ENCODE measurements around the gene CD83. TPM values are rescaled to one million over a fixed set of nuclear protein-coding genes. Genes with fewer than 3 reads are reported as not detected.

The CD83 gene
- total RNA-seq, 2 donors from 2014 or later: 1.3 to 2.3 TPM

GRCh38 chr6:14083751-14084150 lies 33.8 kb upstream of the CD83 start:
- Histone ChIP-seq H3K9me3 (no peaks in the 10 kb centered on the region), H3K4me3 (no peak overlapping the region), H3K27ac (no peak overlapping the region), H3K4me1 (no peaks in the 10 kb centered on the region), H3K27me3 (no peaks in the 10 kb centered on the region), H3K36me3 (replicated peaks in 1 of 2; ENCODE audit: insufficient read depth in 1 of 2, low read depth in 2 of 2) (no peaks in the 10 kb centered on the region)
- ATAC-seq (no peak), DNase-seq (no peak)
- TF ChIP-seq CTCF (IDR thresholded peaks at IDR 0.05): no peak
- intact Hi-C loops (cut with DNase I): no loop called here
- WGBS, 2 donors: 46 to 61% methylated on average over 3 of the region's 3 CpGs

GRCh38 chr6:14084388-14084787 lies 33.2 kb upstream of the CD83 start:
- intact Hi-C loops (cut with DNase I): no loop called here
- no peaks in the 10 kb centered on the region for H3K27me3 ChIP-seq
- H3K4me3 ChIP-seq: no peak overlapping the region
- ATAC-seq (no peak), DNase-seq (no peak)
- WGBS, 2 donors: 79 to 80% methylated on average over 8 to 11 of the region's 11 CpGs
- H3K9me3 ChIP-seq: no peaks in the 10 kb centered on the region
- no peak overlapping the region for H3K27ac ChIP-seq
- no peak for TF ChIP-seq CTCF (IDR thresholded peaks at IDR 0.05)
- TF ChIP-seq POLR2A (IDR thresholded peaks at IDR 0.05): no peak
- H3K36me3 ChIP-seq (replicated peaks in 1 of 2; ENCODE audit: insufficient read depth in 1 of 2, low read depth in 2 of 2): no peaks in the 10 kb centered on the region
- H3K4me1 ChIP-seq: no peaks in the 10 kb centered on the region

- 83 to 89% methylated on average over 5 of the region's 5 CpGs for WGBS, 2 donors
- no peak for ATAC-seq
- Histone ChIP-seq H3K4me1 (no peaks in the 10 kb centered on the region), H3K36me3 (replicated peaks in 1 of 2; ENCODE audit: insufficient read depth in 1 of 2, low read depth in 2 of 2) (no peaks in the 10 kb centered on the region), H3K27ac (no peak overlapping the region), H3K9me3 (no peaks in the 10 kb centered on the region), H3K27me3 (no peaks in the 10 kb centered on the region), H3K4me3 (no peak overlapping the region)
- TF ChIP-seq POLR2A (IDR thresholded peaks at IDR 0.05): no peak
- TF ChIP-seq CTCF (IDR thresholded peaks at IDR 0.05): no peak
- intact Hi-C loops (cut with DNase I): no loop called here
- DNase-seq: no peak
Measured at GRCh38 chr6:14085176-14085787, 32.3 kb upstream of the CD83 start.

- DNase-seq (no peak), ATAC-seq (no peak)
- WGBS, 2 donors: 62 to 71% methylated on average over 1 of the region's 1 CpG
- no peaks in the 10 kb centered on the region for H3K9me3 ChIP-seq
- intact Hi-C loops (cut with DNase I): no loop called here
- no peak overlapping the region for H3K4me3 ChIP-seq
- H3K27ac ChIP-seq: no peak overlapping the region
- TF ChIP-seq POLR2A (IDR thresholded peaks at IDR 0.05) (no peak), CTCF (IDR thresholded peaks at IDR 0.05) (no peak)
- H3K4me1 ChIP-seq: no peaks in the 10 kb centered on the region
- H3K27me3 ChIP-seq: no peaks in the 10 kb centered on the region
- H3K36me3 ChIP-seq (replicated peaks in 1 of 2; ENCODE audit: insufficient read depth in 1 of 2, low read depth in 2 of 2): no peaks in the 10 kb centered on the region
Measured at GRCh38 chr6:14086701-14087100, 30.9 kb upstream of the CD83 start.

GRCh38 chr6:14088600-14089192 lies 28.9 kb upstream of the CD83 start:
- DNase-seq (no peak), ATAC-seq (no peak)
- WGBS, 2 donors: 42 to 44% methylated on average over 4 of the region's 4 CpGs
- no peaks in the 10 kb centered on the region for H3K9me3 ChIP-seq
- H3K4me1 ChIP-seq: no peaks in the 10 kb centered on the region
- H3K27ac ChIP-seq: no peak overlapping the region
- H3K27me3 ChIP-seq: no peaks in the 10 kb centered on the region
- H3K36me3 ChIP-seq (replicated peaks in 1 of 2; ENCODE audit: insufficient read depth in 1 of 2, low read depth in 2 of 2): no peaks in the 10 kb centered on the region
- no peak overlapping the region for H3K4me3 ChIP-seq
- intact Hi-C loops (cut with DNase I): no loop called here
- TF ChIP-seq CTCF (IDR thresholded peaks at IDR 0.05) (no peak), POLR2A (IDR thresholded peaks at IDR 0.05) (no peak)
